ENCODE results near the gene RAD23B. TPM values are rescaled to one million over a fixed set of nuclear protein-coding genes. Genes with fewer than 3 reads are reported as not detected.
A peak's percentile ranks its signal among the peaks of the same experiment; 100 is the strongest.

The RAD23B gene
- total and polyA plus RNA-seq, 2 of the 13 experiments (the other 11 are each of a cell fraction or from before 2014, with no cell fraction given), result 133 to 156 TPM

GRCh38 chr9:107243742-107244141, 39.3 kb upstream of the RAD23B start:
- ChIA-PET POLR2A (no interaction called here), CTCF (ENCODE audit: low intra/inter-chr PET ratio, low total read pairs) (no interaction called here)
- intact Hi-C loops (cut with micrococcal nuclease; ENCODE audit: unreplicated experiment) (loop anchor here (1.0 kb wide), 1 partner anchor 39 kb away; no protein-coding TSS in a partner anchor), in situ Hi-C loops (cut with HindIII; ENCODE audit: extremely low pct_ligation_motif_present, low pct_unique_long_range_greater_than_20kb) (no loop called here)
- Histone ChIP-seq H3K9ac (ENCODE audit: insufficient read depth, low read depth, low read length) (no peak overlapping the region), H2AFZ (ENCODE audit: low read length) (no peak overlapping the region), H3K36me3 (replicated peaks in 1 of 2; ENCODE audit: control insufficient read depth in 1 of 2, insufficient read depth in 2 of 2, low read length in 2 of 2) (no peaks in the 10 kb centered on the region), H3K27me3 (ENCODE audit: control insufficient read depth in 1 of 2, insufficient read depth in 2 of 2, low read length in 2 of 2) (no peaks in the 10 kb centered on the region; a peak in 1 of 5 replicates), H4K20me1 (ENCODE audit: insufficient read depth, low read length) (no peaks in the 10 kb centered on the region), H3K79me2 (ENCODE audit: insufficient read depth, low read length) (no peaks in the 10 kb centered on the region), H3K27ac (ENCODE audit: extremely low read length, insufficient read depth, low read length) (peak overlapping the region; percentile 24), H3K4me1 (ENCODE audit: insufficient read depth, low read length) (peaks cover 39% of the 10 kb centered on the region), H3K4me3 (replicated peaks in 1 of 3; ENCODE audit: insufficient read depth in 1 of 3, low read depth in 2 of 3, low read length in 3 of 3) (no peak overlapping the region), H3K9me3 (ENCODE audit: low read length) (no peaks in the 10 kb centered on the region), H3K4me2 (ENCODE audit: low read depth, low read length) (no peak overlapping the region)
- ATAC-seq (peak; percentile 74), DNase-seq (ENCODE audit: low spot score) (peak; percentile 89), FAIRE-seq (no peak)
- BruUV-seq (replicated peaks), result no TSS peak
- 23% methylated on average over 5 of the region's 5 CpGs for WGBS (ENCODE audit: low lambda C conversion rate)
- TF ChIP-seq MED1 (CRISPR knock-in tag; IDR thresholded peaks at IDR 0.05) (peak; percentile 44; the same call in 1 of the 2 replicates), ELF3 (CRISPR knock-in tag; IDR thresholded peaks at IDR 0.05) (peak; percentile 62), ZKSCAN1 (IDR thresholded peaks at IDR 0.05; ENCODE audit: low read length) (no peak), RXRB (CRISPR knock-in tag; IDR thresholded peaks at IDR 0.05; ENCODE audit: borderline replicate concordance) (peak; percentile 69; the same call in 1 of the 2 replicates), KAT8 (CRISPR knock-in tag; IDR thresholded peaks at IDR 0.05) (peak; percentile 63; the same call in 1 of the 2 replicates), KDM6A (CRISPR knock-in tag; IDR thresholded peaks at IDR 0.05; ENCODE audit: low read depth) (no peak), MLX (CRISPR knock-in tag; IDR thresholded peaks at IDR 0.05) (0 out of 2 replicates have a peak, but pooled peaks have one; percentile 14), STAG1 (CRISPR knock-in tag; IDR thresholded peaks at IDR 0.05) (no peak), RARA (CRISPR knock-in tag; IDR thresholded peaks at IDR 0.05) (peak; percentile 89), ARID5B (CRISPR knock-in tag; IDR thresholded peaks at IDR 0.05) (peak; percentile 94), ZNF660 (CRISPR knock-in tag; IDR thresholded peaks at IDR 0.05; ENCODE audit: borderline replicate concordance, low read depth) (no peak), FOXO1 (CRISPR knock-in tag; IDR thresholded peaks at IDR 0.05) (0 out of 2 replicates have a peak, but pooled peaks have one; percentile 12), BHLHE40 (IDR thresholded peaks at IDR 0.05; ENCODE audit: low read length) (peak; percentile 85)
- TF ChIP-seq, protein P1, sequence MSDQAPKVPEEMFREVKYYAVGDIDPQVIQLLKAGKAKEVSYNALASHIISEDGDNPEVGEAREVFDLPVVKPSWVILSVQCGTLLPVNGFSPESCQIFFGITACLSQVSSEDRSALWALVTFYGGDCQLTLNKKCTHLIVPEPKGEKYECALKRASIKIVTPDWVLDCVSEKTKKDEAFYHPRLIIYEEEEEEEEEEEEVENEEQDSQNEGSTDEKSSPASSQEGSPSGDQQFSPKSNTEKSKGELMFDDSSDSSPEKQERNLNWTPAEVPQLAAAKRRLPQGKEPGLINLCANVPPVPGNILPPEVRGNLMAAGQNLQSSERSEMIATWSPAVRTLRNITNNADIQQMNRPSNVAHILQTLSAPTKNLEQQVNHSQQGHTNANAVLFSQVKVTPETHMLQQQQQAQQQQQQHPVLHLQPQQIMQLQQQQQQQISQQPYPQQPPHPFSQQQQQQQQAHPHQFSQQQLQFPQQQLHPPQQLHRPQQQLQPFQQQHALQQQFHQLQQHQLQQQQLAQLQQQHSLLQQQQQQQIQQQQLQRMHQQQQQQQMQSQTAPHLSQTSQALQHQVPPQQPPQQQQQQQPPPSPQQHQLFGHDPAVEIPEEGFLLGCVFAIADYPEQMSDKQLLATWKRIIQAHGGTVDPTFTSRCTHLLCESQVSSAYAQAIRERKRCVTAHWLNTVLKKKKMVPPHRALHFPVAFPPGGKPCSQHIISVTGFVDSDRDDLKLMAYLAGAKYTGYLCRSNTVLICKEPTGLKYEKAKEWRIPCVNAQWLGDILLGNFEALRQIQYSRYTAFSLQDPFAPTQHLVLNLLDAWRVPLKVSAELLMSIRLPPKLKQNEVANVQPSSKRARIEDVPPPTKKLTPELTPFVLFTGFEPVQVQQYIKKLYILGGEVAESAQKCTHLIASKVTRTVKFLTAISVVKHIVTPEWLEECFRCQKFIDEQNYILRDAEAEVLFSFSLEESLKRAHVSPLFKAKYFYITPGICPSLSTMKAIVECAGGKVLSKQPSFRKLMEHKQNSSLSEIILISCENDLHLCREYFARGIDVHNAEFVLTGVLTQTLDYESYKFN (CRISPR knock-in tag; conservative IDR thresholded peaks at IDR 0.05), result peak; percentile 39

Measured in HepG2 (cell line).